Measurements from ENCODE around the gene WDR37.

WDR37 gene

GRCh38 chr10:1109795-1110673 lies 53.8 kb downstream of the WDR37 start:
- Histone ChIP-seq H4K91ac (ENCODE audit: low read depth, low read length, poor library complexity) (no peak overlapping the region), H3K4ac (ENCODE audit: low read length) (no peak overlapping the region), H2AK5ac (ENCODE audit: low read depth, low read length) (no peak overlapping the region), H3K4me1 (ENCODE audit: control insufficient read depth in 2 of 2, insufficient read depth in 1 of 2, low read depth in 1 of 2, low read length in 2 of 2) (peaks cover 0 to 7% of the 10 kb centered on the region in 2 donors), H2BK5ac (ENCODE audit: low read length) (no peak overlapping the region), H3K27me3 (ENCODE audit: control insufficient read depth in 3 of 3, insufficient read depth in 3 of 3, low read depth in 1 of 3, low read length in 3 of 3) (no peaks in the 10 kb centered on the region), H3K18ac (ENCODE audit: low read length) (peak overlapping the region; percentile 25), H3K79me1 (ENCODE audit: low read depth, low read length) (peaks cover 3% of the 10 kb centered on the region), H3K4me3 (ENCODE audit: low read length in 2 of 2) (no peak overlapping the region), H3K36me3 (replicated peaks in 1 of 2; ENCODE audit: control insufficient read depth in 2 of 2, insufficient read depth in 2 of 2, low read length in 2 of 2) (peaks cover 16 to 87% of the 10 kb centered on the region in 2 donors), H4K8ac (ENCODE audit: low read depth, low read length) (no peak overlapping the region), H3K9me3 (replicated peaks in 1 of 2; ENCODE audit: control insufficient read depth in 2 of 2, insufficient read depth in 1 of 2, low read depth in 1 of 2, low read length in 2 of 2) (no peaks in the 10 kb centered on the region), H3K4me2 (ENCODE audit: insufficient read depth, low read length, poor library complexity, severe bottlenecking) (no peak overlapping the region), H2BK120ac (ENCODE audit: low read depth, low read length) (peak overlapping the region; percentile 4), H2BK12ac (ENCODE audit: low read length) (no peak overlapping the region), H3K27ac (replicated peaks; ENCODE audit: low read length) (no peak overlapping the region), H3K23ac (ENCODE audit: low read depth, low read length, poor library complexity) (no peak overlapping the region), H2BK15ac (ENCODE audit: low read length) (no peak overlapping the region), H3K14ac (ENCODE audit: low read length) (no peak overlapping the region), H2AFZ (ENCODE audit: low read length) (no peak overlapping the region), H3K9ac (ENCODE audit: low read depth, low read length, poor library complexity) (no peak overlapping the region)
- peak; percentile 53 for DNase-seq (ENCODE audit: low spot score)
- no CpG with 5 or more reads among the region's 32 CpGs for WGBS, 2 donors (ENCODE audit: extremely low coverage in 2 of 2, insufficient read length in 2 of 2, insufficient replicate concordance in 1 of 2)

- Histone ChIP-seq H3K79me1 (ENCODE audit: low read depth, low read length) (peaks cover 3% of the 10 kb centered on the region), H2BK5ac (ENCODE audit: low read length) (no peak overlapping the region), H3K36me3 (replicated peaks in 1 of 2; ENCODE audit: control insufficient read depth in 2 of 2, insufficient read depth in 2 of 2, low read length in 2 of 2) (peaks cover 16 to 87% of the 10 kb centered on the region in 2 donors), H3K14ac (ENCODE audit: low read length) (no peak overlapping the region), H3K9me3 (replicated peaks in 1 of 2; ENCODE audit: control insufficient read depth in 2 of 2, insufficient read depth in 1 of 2, low read depth in 1 of 2, low read length in 2 of 2) (no peaks in the 10 kb centered on the region), H3K9ac (ENCODE audit: low read depth, low read length, poor library complexity) (no peak overlapping the region), H3K4me2 (ENCODE audit: insufficient read depth, low read length, poor library complexity, severe bottlenecking) (no peak overlapping the region), H3K4me3 (ENCODE audit: low read length in 2 of 2) (no peak overlapping the region), H3K4me1 (ENCODE audit: control insufficient read depth in 2 of 2, insufficient read depth in 1 of 2, low read depth in 1 of 2, low read length in 2 of 2) (peaks cover 0 to 7% of the 10 kb centered on the region in 2 donors), H2BK12ac (ENCODE audit: low read length) (no peak overlapping the region), H4K8ac (ENCODE audit: low read depth, low read length) (no peak overlapping the region), H3K18ac (ENCODE audit: low read length) (peak overlapping the region; percentile 25), H3K27me3 (ENCODE audit: control insufficient read depth in 3 of 3, insufficient read depth in 3 of 3, low read depth in 1 of 3, low read length in 3 of 3) (no peaks in the 10 kb centered on the region), H2AFZ (ENCODE audit: low read length) (no peak overlapping the region), H4K91ac (ENCODE audit: low read depth, low read length, poor library complexity) (no peak overlapping the region), H2AK5ac (ENCODE audit: low read depth, low read length) (no peak overlapping the region), H3K27ac (replicated peaks; ENCODE audit: low read length) (no peak overlapping the region), H2BK120ac (ENCODE audit: low read depth, low read length) (peak overlapping the region; percentile 4), H3K4ac (ENCODE audit: low read length) (no peak overlapping the region), H3K23ac (ENCODE audit: low read depth, low read length, poor library complexity) (no peak overlapping the region), H2BK15ac (ENCODE audit: low read length) (no peak overlapping the region)
- WGBS, 2 donors (ENCODE audit: extremely low coverage in 2 of 2, insufficient read length in 2 of 2, insufficient replicate concordance in 1 of 2), result no CpG with 5 or more reads among the region's 12 CpGs
- no peak for DNase-seq (ENCODE audit: low spot score)
These were observed 54.5 kb downstream of the WDR37 start for GRCh38 chr10:1110674-1111119.

- Histone ChIP-seq H2BK12ac (ENCODE audit: low read length) (no peak overlapping the region), H4K8ac (ENCODE audit: low read depth, low read length) (no peak overlapping the region), H3K36me3 (replicated peaks in 1 of 2; ENCODE audit: control insufficient read depth in 2 of 2, insufficient read depth in 2 of 2, low read length in 2 of 2) (peaks cover 10 to 85% of the 10 kb centered on the region in 2 donors), H4K91ac (ENCODE audit: low read depth, low read length, poor library complexity) (no peak overlapping the region), H3K79me1 (ENCODE audit: low read depth, low read length) (peaks cover 3% of the 10 kb centered on the region), H3K18ac (ENCODE audit: low read length) (no peak overlapping the region), H2BK15ac (ENCODE audit: low read length) (no peak overlapping the region), H3K23ac (ENCODE audit: low read depth, low read length, poor library complexity) (no peak overlapping the region), H3K4me3 (ENCODE audit: low read length in 2 of 2) (no peak overlapping the region), H2BK5ac (ENCODE audit: low read length) (no peak overlapping the region), H2BK120ac (ENCODE audit: low read depth, low read length) (no peak overlapping the region), H3K27ac (replicated peaks; ENCODE audit: low read length) (no peak overlapping the region), H3K4me2 (ENCODE audit: insufficient read depth, low read length, poor library complexity, severe bottlenecking) (no peak overlapping the region), H3K9ac (ENCODE audit: low read depth, low read length, poor library complexity) (no peak overlapping the region), H2AK5ac (ENCODE audit: low read depth, low read length) (no peak overlapping the region), H3K14ac (ENCODE audit: low read length) (no peak overlapping the region), H3K4ac (ENCODE audit: low read length) (no peak overlapping the region), H3K27me3 (ENCODE audit: control insufficient read depth in 3 of 3, insufficient read depth in 3 of 3, low read depth in 1 of 3, low read length in 3 of 3) (no peaks in the 10 kb centered on the region), H3K9me3 (replicated peaks in 1 of 2; ENCODE audit: control insufficient read depth in 2 of 2, insufficient read depth in 1 of 2, low read depth in 1 of 2, low read length in 2 of 2) (no peaks in the 10 kb centered on the region), H2AFZ (ENCODE audit: low read length) (no peak overlapping the region), H3K4me1 (ENCODE audit: control insufficient read depth in 2 of 2, insufficient read depth in 1 of 2, low read depth in 1 of 2, low read length in 2 of 2) (peaks cover 0 to 7% of the 10 kb centered on the region in 2 donors)
- no CpG with 5 or more reads among the region's 10 CpGs for WGBS, 2 donors (ENCODE audit: extremely low coverage in 2 of 2, insufficient read length in 2 of 2, insufficient replicate concordance in 1 of 2)
- no peak for DNase-seq (ENCODE audit: low spot score)
These were observed 58.1 kb downstream of the WDR37 start for GRCh38 chr10:1114315-1114714.

GRCh38 chr10:1114719-1115606 lies 58.8 kb downstream of the WDR37 start:
- Histone ChIP-seq H3K9ac (ENCODE audit: low read depth, low read length, poor library complexity) (no peak overlapping the region), H2BK12ac (ENCODE audit: low read length) (no peak overlapping the region), H3K4me1 (ENCODE audit: control insufficient read depth in 2 of 2, insufficient read depth in 1 of 2, low read depth in 1 of 2, low read length in 2 of 2) (peaks cover 0 to 7% of the 10 kb centered on the region in 2 donors), H4K91ac (ENCODE audit: low read depth, low read length, poor library complexity) (no peak overlapping the region), H3K79me1 (ENCODE audit: low read depth, low read length) (peaks cover 3% of the 10 kb centered on the region), H2BK120ac (ENCODE audit: low read depth, low read length) (no peak overlapping the region), H3K18ac (ENCODE audit: low read length) (no peak overlapping the region), H3K4me2 (ENCODE audit: insufficient read depth, low read length, poor library complexity, severe bottlenecking) (no peak overlapping the region), H3K14ac (ENCODE audit: low read length) (no peak overlapping the region), H3K9me3 (replicated peaks in 1 of 2; ENCODE audit: control insufficient read depth in 2 of 2, insufficient read depth in 1 of 2, low read depth in 1 of 2, low read length in 2 of 2) (no peaks in the 10 kb centered on the region), H2AFZ (ENCODE audit: low read length) (no peak overlapping the region), H3K36me3 (replicated peaks in 1 of 2; ENCODE audit: control insufficient read depth in 2 of 2, insufficient read depth in 2 of 2, low read length in 2 of 2) (peaks cover 10 to 85% of the 10 kb centered on the region in 2 donors), H3K27me3 (ENCODE audit: control insufficient read depth in 3 of 3, insufficient read depth in 3 of 3, low read depth in 1 of 3, low read length in 3 of 3) (no peaks in the 10 kb centered on the region), H3K27ac (replicated peaks; ENCODE audit: low read length) (no peak overlapping the region), H4K8ac (ENCODE audit: low read depth, low read length) (no peak overlapping the region), H2AK5ac (ENCODE audit: low read depth, low read length) (no peak overlapping the region), H3K4ac (ENCODE audit: low read length) (no peak overlapping the region), H3K4me3 (ENCODE audit: low read length in 2 of 2) (no peak overlapping the region), H2BK5ac (ENCODE audit: low read length) (no peak overlapping the region), H3K23ac (ENCODE audit: low read depth, low read length, poor library complexity) (no peak overlapping the region), H2BK15ac (ENCODE audit: low read length) (no peak overlapping the region)
- no peak for DNase-seq (ENCODE audit: low spot score)
- WGBS, 2 donors (ENCODE audit: extremely low coverage in 2 of 2, insufficient read length in 2 of 2, insufficient replicate concordance in 1 of 2), result no CpG with 5 or more reads among the region's 12 CpGs
